GM21381 (cell line): ENCODE data around the gene GREB1L.

Source experiments
- ATAC-seq: cut with Tn5 transposase; IDR thresholded peaks from one replicate; pipeline ENCODE4 v1.9.1; 2021; ENCODE audit warnings: mild to moderate bottlenecking, moderate library complexity; ENCODE audit not compliant: unreplicated experiment

GREB1L gene

GRCh38 chr18:21548647-21549046 is 306.6 kb downstream of the GREB1L start:
- no peak for ATAC-seq

GRCh38 chr18:21550510-21550970 is 308.5 kb downstream of the GREB1L start:
- ATAC-seq, result no peak

DNA sequence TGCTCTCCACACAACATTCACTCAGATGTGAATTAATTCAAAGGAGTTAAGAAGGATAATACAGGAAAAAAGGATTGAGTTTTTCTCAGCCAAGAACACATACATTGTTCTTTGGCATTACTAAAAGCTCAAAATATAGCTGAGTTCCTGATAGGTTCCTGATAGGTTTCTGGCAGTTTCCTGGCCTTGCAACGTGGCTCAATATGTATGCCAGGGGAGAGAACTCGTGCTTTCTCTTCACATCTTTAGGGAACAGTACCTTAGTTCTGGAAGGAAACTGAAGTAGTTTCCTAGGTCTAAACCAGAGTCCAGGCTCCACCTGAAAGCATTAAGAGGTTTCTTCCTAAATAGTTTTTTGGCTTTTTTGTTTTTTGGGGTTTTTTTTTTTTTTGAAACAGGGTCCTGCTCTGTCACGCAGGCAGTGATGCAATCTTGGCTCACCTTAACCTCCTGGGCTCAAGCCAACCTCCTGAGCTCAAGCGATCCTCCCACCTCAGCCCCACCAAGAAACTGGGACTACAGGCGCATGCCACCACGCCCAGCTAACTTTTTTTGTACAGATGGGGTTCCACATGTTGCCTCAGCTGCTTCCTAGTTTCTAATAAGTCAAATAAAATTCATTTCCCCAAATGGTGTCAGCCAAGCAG is 315.7 kb downstream of the GREB1L start:
- ATAC-seq, result no peak

GRCh38 chr18:21559195-21559594 is 317.2 kb downstream of the GREB1L start:
- ATAC-seq, result no peak

- ATAC-seq, result no peak
These were observed 329.7 kb downstream of the GREB1L start for GRCh38 chr18:21571772-21572171.
